ENCODE results near the gene HYAL1. TPM values are rescaled to one million over a fixed set of nuclear protein-coding genes. Genes with fewer than 3 reads are reported as not detected.

HYAL1 gene
- total RNA-seq, 1 donor from 2014 or later: 58.2 TPM

DNA sequence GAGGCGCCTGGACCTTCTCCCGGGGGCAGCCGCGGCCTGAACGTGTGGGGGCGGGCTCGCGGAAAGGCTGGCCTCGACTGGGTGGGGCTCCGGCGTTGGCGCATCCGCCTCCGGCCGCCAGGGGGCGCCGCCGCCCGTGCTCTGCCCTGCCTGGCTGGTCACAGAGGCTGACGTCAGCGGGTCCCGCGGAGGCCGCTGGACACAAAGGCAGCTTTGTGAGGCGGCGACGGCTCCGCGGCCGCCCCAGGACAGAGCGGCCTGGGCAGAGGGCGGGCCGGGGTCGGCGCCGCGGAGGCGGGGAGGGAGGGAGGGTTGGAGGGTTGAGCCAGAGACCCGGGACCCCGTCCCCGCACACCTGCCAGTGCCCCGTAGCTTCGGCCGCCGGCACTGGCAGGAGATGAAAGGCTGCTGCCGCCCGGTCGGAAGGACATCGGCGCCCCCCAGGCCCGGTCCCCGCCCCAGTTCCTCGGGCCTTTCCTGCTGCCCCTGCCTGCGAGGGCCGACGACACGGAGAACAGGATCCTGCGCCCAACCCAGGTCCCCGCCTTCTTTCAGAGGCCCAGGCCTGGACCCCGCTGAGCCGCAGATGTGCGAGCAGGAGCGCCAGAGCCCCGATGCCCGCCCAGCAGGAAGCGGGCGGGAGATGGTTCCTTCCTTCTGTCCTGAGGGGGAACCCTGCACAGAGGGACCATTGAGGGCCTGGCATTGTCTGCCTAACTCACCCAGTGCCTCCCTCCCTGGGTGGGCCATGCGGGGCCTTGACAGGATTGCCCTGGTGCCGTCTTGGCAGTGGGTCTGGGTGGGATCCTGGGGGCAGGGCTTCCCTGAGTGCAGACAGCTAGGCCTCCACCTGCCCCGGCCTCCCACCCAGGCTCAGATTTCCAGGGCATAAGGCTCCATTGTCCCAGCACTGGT, 43.1 kb downstream of the HYAL1 start:
- Histone ChIP-seq H3K4me1 (peaks cover 72% of the 10 kb centered on the region), H3K27me3 (ENCODE audit: low read depth) (no peaks in the 10 kb centered on the region), H3K4me3 (peak overlapping the region; percentile 56), H3K9me3 (no peaks in the 10 kb centered on the region), H3K27ac (peak overlapping the region; percentile 96), H3K36me3 (peaks cover 42% of the 10 kb centered on the region)
- TF ChIP-seq, protein P1, sequence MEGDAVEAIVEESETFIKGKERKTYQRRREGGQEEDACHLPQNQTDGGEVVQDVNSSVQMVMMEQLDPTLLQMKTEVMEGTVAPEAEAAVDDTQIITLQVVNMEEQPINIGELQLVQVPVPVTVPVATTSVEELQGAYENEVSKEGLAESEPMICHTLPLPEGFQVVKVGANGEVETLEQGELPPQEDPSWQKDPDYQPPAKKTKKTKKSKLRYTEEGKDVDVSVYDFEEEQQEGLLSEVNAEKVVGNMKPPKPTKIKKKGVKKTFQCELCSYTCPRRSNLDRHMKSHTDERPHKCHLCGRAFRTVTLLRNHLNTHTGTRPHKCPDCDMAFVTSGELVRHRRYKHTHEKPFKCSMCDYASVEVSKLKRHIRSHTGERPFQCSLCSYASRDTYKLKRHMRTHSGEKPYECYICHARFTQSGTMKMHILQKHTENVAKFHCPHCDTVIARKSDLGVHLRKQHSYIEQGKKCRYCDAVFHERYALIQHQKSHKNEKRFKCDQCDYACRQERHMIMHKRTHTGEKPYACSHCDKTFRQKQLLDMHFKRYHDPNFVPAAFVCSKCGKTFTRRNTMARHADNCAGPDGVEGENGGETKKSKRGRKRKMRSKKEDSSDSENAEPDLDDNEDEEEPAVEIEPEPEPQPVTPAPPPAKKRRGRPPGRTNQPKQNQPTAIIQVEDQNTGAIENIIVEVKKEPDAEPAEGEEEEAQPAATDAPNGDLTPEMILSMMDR (IDR thresholded peaks at IDR 0.05): peak; percentile 98
- intact Hi-C loops (cut with DNase I): no loop called here
- DNase-seq (peak; percentile 96), ATAC-seq (peak; percentile 89 to 91)

DNA sequence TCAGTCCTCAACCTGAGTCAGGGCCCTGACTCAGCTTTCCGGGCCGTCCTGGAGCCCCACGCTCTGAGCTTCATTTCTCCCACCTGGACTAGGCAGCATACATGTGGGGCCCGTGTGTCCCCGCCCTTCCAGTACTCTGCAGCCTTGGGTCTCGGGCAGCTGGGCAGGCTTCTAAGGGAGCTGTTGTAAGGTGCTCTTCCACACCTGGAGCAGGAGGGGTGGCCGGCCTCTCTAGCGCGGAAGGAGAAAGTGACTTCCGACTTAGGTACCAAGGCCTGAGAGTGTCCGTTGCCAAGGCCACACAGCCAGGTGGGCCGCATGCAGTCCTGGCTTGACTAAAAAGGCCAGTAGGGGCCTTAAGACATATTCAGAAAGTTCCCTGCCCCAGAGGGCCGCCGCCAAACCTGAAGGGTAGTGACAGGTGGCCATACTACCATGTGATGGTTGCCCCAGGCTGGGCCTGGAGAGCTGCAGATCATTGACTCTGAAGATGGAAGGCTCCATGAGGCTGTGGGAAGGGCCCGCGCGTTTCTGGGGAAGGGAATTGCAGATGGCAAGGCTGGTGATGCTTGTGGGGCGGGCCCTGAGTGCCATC, 43.8 kb downstream of the HYAL1 start:
- TF ChIP-seq, protein P1 (IDR thresholded peaks at IDR 0.05): no peak
- Histone ChIP-seq H3K27ac (peak overlapping the region; percentile 96), H3K4me1 (peaks cover 72% of the 10 kb centered on the region), H3K27me3 (ENCODE audit: low read depth) (no peaks in the 10 kb centered on the region), H3K36me3 (peaks cover 49% of the 10 kb centered on the region), H3K4me3 (peak overlapping the region; percentile 56), H3K9me3 (no peaks in the 10 kb centered on the region)
- intact Hi-C loops (cut with DNase I): no loop called here
- DNase-seq: no peak
- ATAC-seq: peak in 1 of 2 donors; percentile 0

DNA sequence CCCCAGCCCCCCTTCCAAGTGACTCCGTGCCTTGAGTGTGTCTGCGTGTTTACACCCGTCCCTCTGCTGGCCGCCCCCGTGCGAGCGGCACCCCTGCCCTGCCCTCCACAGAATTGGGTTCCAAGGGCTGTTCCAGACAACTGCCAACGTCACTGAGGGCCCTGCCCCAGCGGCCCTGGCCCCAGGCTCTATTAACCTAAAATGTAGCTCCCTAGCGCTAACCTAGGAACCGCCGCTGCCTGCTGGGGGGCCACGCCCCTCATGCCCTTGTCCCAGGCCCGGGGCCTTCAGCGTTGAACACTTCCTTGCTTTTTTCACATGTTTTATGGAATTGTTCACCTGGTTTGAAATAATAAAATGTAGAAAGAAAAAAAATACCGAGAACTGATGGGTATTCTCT, 44.4 kb downstream of the HYAL1 start:
- H3K27ac ChIP-seq: peak overlapping the region; percentile 96
- H3K4me1 ChIP-seq: peaks cover 72% of the 10 kb centered on the region
- no peaks in the 10 kb centered on the region for H3K9me3 ChIP-seq
- H3K4me3 ChIP-seq: no peak overlapping the region
- intact Hi-C loops (cut with DNase I): no loop called here
- TF ChIP-seq, protein P1 (IDR thresholded peaks at IDR 0.05): no peak
- DNase-seq (no peak), ATAC-seq (no peak)
- peaks cover 55% of the 10 kb centered on the region for H3K36me3 ChIP-seq
- H3K27me3 ChIP-seq (ENCODE audit: low read depth): no peaks in the 10 kb centered on the region

DNA sequence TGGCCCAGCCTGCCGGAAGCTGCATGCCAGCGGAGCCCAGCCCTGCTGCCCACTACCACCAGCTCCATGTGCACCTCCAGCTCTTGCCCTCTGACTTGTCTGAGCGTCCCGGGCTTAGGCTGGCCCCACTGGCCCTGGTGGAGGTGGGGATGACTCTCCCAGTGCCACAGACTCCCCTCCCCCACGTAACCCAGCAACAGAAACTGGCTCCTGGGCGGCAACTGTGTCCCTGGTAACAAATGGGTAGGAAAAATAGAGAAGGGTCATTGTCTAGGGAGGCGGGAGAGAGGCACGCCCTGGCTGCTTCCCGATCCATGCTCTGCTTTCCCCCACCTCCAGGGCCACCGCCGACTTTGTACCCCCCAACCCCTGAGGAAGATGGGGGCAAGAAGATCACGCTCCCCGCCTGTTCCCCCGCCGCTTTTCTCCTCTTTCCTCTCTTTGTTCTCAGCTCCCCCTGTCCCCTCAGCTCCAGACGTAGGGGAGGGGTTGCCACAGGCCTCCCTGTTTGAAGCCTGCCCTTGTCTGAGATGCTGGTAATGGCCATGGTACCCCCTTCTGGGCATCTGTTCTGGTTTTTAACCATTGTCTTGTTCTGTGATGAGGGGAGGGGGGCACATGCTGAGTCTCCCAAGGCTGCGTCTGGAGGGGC, 45.2 kb downstream of the HYAL1 start:
- H3K27me3 ChIP-seq (ENCODE audit: low read depth): no peaks in the 10 kb centered on the region
- H3K27ac ChIP-seq: peak overlapping the region; percentile 96
- peaks cover 70% of the 10 kb centered on the region for H3K4me1 ChIP-seq
- intact Hi-C loops (cut with DNase I): no loop called here
- DNase-seq: no peak
- H3K9me3 ChIP-seq: no peaks in the 10 kb centered on the region
- no peak overlapping the region for H3K4me3 ChIP-seq
- TF ChIP-seq, protein P1 (IDR thresholded peaks at IDR 0.05): no peak
- no peak for ATAC-seq
- H3K36me3 ChIP-seq: peaks cover 63% of the 10 kb centered on the region

DNA sequence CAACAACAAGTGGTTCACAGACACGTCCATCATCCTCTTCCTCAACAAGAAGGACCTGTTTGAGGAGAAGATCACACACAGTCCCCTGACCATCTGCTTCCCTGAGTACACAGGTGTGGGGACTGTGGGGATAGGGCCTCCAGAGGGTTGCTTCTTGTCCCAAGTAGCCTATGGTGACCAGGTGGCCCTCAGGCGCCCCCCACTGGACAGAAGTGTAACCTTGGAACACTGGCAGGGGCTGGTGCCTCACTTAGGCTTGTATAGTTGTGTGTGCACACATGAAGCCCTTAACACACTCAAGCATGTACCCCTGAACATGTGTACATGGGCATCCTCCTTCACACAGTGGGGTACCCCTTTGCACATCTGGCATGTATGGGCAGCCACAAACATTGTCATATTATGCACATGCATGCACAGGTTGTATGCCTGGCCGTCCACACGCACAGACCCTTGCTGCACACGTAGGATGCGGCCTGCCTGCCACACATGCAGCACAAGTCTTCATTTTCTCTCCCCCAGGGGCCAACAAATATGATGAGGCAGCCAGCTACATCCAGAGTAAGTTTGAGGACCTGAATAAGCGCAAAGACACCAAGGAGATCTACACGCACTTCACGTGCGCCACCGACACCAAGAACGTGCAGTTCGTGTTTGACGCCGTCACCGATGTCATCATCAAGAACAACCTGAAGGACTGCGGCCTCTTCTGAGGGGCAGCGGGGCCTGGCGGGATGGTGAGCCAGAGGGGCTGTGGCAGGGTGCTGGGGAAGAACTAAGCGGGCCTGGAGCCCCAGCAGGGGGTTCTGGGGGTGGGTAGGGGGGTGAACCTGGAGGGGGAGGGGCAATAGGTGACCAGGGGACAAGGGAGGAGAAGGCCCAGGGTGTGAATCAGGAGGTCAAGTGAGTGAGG, 46.1 kb downstream of the HYAL1 start:
- TF ChIP-seq, protein P1 (IDR thresholded peaks at IDR 0.05): peak; percentile 50
- intact Hi-C loops (cut with DNase I): no loop called here
- peaks cover 78% of the 10 kb centered on the region for H3K4me1 ChIP-seq
- no peaks in the 10 kb centered on the region for H3K9me3 ChIP-seq
- DNase-seq (no peak), ATAC-seq (no peak)
- peaks cover 72% of the 10 kb centered on the region for H3K36me3 ChIP-seq
- no peak overlapping the region for H3K4me3 ChIP-seq
- peak overlapping the region; percentile 96 for H3K27ac ChIP-seq
- no peaks in the 10 kb centered on the region for H3K27me3 ChIP-seq (ENCODE audit: low read depth)
